ENCODE measurements around the gene FGF5.

DNA sequence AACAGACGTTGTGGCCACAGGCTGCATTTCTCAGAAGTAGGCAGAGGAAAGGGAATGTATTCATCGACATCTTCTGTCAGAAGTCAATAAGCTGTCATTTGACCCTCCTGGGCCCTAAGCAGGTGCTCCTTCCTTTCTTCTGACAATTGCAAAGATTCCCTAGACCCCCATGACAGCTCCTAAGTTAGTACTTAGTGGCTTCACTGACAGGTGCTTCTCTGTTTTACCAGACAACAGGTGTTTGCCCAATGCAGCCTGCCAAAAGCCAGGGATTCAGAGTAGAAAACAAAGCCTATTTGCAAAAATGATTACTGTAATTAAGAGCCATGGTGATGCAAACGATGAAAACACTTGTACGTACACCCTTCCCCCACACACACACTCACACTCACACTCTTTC, 7.5 kb upstream of the FGF5 start:
- no peak for TF ChIP-seq CTCF (IDR thresholded peaks at IDR 0.05)
- TF ChIP-seq POLR2A (IDR thresholded peaks at IDR 0.05), result no peak

All from heart left ventricle (tissue), 13 donors.